Smooth muscle cell (in vitro differentiated cells): ENCODE measurements around the gene LIX1L. TPM values are rescaled to one million over a fixed set of nuclear protein-coding genes. Genes with fewer than 3 reads are reported as not detected.
"Not testable (repeated sequence)": the region's sequence is repeated elsewhere in the genome, so short reads cannot be mapped to it uniquely, and the experiment has no call there.

Experiments
- DNase-seq: peaks from one replicate; lab custom pipeline; 2025; ENCODE audit not compliant: unreplicated experiment; lab: John Stamatoyannopoulos, UW
- H2AFZ ChIP-seq: fragments of 200-600 bp; sonication (generic); 2 replicates; pipeline ENCODE4 v1.6.0; 2016; ENCODE audit warnings: antibody characterized with exemption, low read depth, mild to moderate bottlenecking
- H3F3A ChIP-seq: fragments of 200-600 bp; sonication (generic); 2 replicates; pipeline ENCODE4 v1.6.0; 2017; ENCODE audit warnings: antibody characterized with exemption, low read depth
- H3K27ac ChIP-seq: fragments of 200-600 bp; sonication (generic); 2 replicates; pipeline ENCODE4 v1.5.1; 2016; ENCODE audit warnings: low read depth, mild to moderate bottlenecking
- H3K27me3 ChIP-seq: fragments of 200-600 bp; sonication (generic); 2 replicates; pipeline ENCODE4 v1.6.1; 2016; ENCODE audit warnings: low read depth, mild to moderate bottlenecking
- H3K36me3 ChIP-seq: fragments of 200-600 bp; sonication (generic); 2 replicates; pipeline ENCODE4 v1.5.1; 2016; ENCODE audit warnings: low read depth
- H3K4me1 ChIP-seq: fragments of 200-600 bp; sonication (generic); 2 replicates; pipeline ENCODE4 v1.5.1; 2016; ENCODE audit warnings: low read depth
- H3K4me2 ChIP-seq: fragments of 200-600 bp; sonication (generic); 2 replicates; pipeline ENCODE4 v1.6.0; 2016; ENCODE audit warnings: mild to moderate bottlenecking
- H3K4me3 ChIP-seq: fragments of 200-600 bp; sonication (generic); 2 replicates; pipeline ENCODE4 v1.5.1; 2016; ENCODE audit warnings: mild to moderate bottlenecking
- H3K79me2 ChIP-seq: fragments of 200-600 bp; sonication (generic); 2 replicates; pipeline ENCODE4 v1.6.0; 2016; ENCODE audit warnings: low read depth, mild to moderate bottlenecking
- H3K9ac ChIP-seq: fragments of 200-600 bp; sonication (generic); 2 replicates; pipeline ENCODE4 v1.6.0; 2016; ENCODE audit warnings: low read depth
- H3K9me3 ChIP-seq: fragments of 200-600 bp; sonication (generic); replicated peaks from 2 replicates; pipeline ENCODE4 v1.5.1; 2016; ENCODE audit warnings: low read depth
- H4K20me1 ChIP-seq: fragments of 200-600 bp; sonication (generic); 2 replicates; pipeline ENCODE4 v1.6.0; 2016; ENCODE audit warnings: low read depth
- CTCF ChIP-seq: fragments of 200-600 bp; sonication (generic); IDR thresholded peaks from 2 replicates; pipeline ENCODE4 v1.5.1; 2017; ENCODE audit warnings: borderline replicate concordance, mild to moderate bottlenecking, antibody characterized with exemption; ENCODE audit not compliant: insufficient read depth, poor library complexity, severe bottlenecking
- WGBS: methylation state at CpG from one replicate; pipeline ENCODE4 v1.1.7; 2016; ENCODE audit warnings: low lambda C conversion rate; 5-methylcytosine and 5-hydroxymethylcytosine counted together
- polyA plus RNA-seq: library from polyadenylated mRNA; unstranded; fragments of >200 nt; fragmentation: Nextera tagmentation; extraction: Ambion mirVana; gene quantifications from 2 replicates; pipeline ENCODE4 v1.2.1, GENCODE V29; 2016
- total RNA-seq: library from RNA; depleted of rRNA; stranded (reverse); fragments of >200 nt; gene quantifications from 2 replicates; pipeline ENCODE4 v1.2.3, GENCODE V29; 2014

LIX1L gene
- total and polyA plus RNA-seq, 2 experiments from 2014 or later: 31.1 to 32.7 TPM

GRCh38 chr1:145922266-145922665 lies 35.6 kb downstream of the LIX1L start:
- H3K9ac ChIP-seq: no peak overlapping the region
- H3K4me1 ChIP-seq: peaks cover 20% of the 10 kb centered on the region
- WGBS: 97% methylated on average over 2 of the region's 2 CpGs
- no peak overlapping the region for H2AFZ ChIP-seq
- H3F3A ChIP-seq: no peaks in the 10 kb centered on the region
- H3K4me2 ChIP-seq: no peak overlapping the region
- peaks cover 12% of the 10 kb centered on the region for H3K79me2 ChIP-seq
- no peak overlapping the region for H3K27ac ChIP-seq
- no peaks in the 10 kb centered on the region for H3K36me3 ChIP-seq
- no peaks in the 10 kb centered on the region for H4K20me1 ChIP-seq
- DNase-seq: no peak
- no peaks in the 10 kb centered on the region for H3K27me3 ChIP-seq
- TF ChIP-seq CTCF: no peak
- no peak overlapping the region for H3K4me3 ChIP-seq
- no peaks in the 10 kb centered on the region for H3K9me3 ChIP-seq

- Histone ChIP-seq H3K4me2 (peak overlapping the region; percentile 89), H3K4me1 (peaks cover 15% of the 10 kb centered on the region)
- not testable (repeated sequence) for H4K20me1 ChIP-seq, H3K27ac ChIP-seq, H3K9ac ChIP-seq, H3K79me2 ChIP-seq, H3F3A ChIP-seq, H2AFZ ChIP-seq, H3K4me3 ChIP-seq, H3K27me3 ChIP-seq, H3K36me3 ChIP-seq, DNase-seq, H3K9me3 ChIP-seq
- WGBS: 89% methylated on average over 3 of the region's 4 CpGs
Measured at GRCh38 chr1:145920297-145920696, 37.5 kb downstream of the LIX1L start.

- no peaks in the 10 kb centered on the region for H3K36me3 ChIP-seq
- H3K27me3 ChIP-seq: no peaks in the 10 kb centered on the region
- no peak for DNase-seq
- H3K4me2 ChIP-seq: peak overlapping the region; percentile 89
- H3K4me1 ChIP-seq: peaks cover 15% of the 10 kb centered on the region
- peak overlapping the region; percentile 70 for H3K27ac ChIP-seq
- H3K9me3 ChIP-seq: no peaks in the 10 kb centered on the region
- H3K9ac ChIP-seq: peak overlapping the region; percentile 82
- H3K79me2 ChIP-seq: no peaks in the 10 kb centered on the region
- H4K20me1 ChIP-seq: no peaks in the 10 kb centered on the region
- peak overlapping the region; percentile 78 for H3K4me3 ChIP-seq
- TF ChIP-seq CTCF: no peak
- peak overlapping the region; percentile 93 for H2AFZ ChIP-seq
- WGBS: 8% methylated on average over 33 of the region's 33 CpGs
- no peaks in the 10 kb centered on the region for H3F3A ChIP-seq
Measured at GRCh38 chr1:145918992-145919939, 38.6 kb downstream of the LIX1L start.

GRCh38 chr1:145918144-145918991 lies 39.4 kb downstream of the LIX1L start, which contains the start of gene PEX11B:
TSS of gene PEX11B (minus strand) at chr1:145918717. CDS start at chr1:145918688, 29 bp downstream.
- peak; percentile 82 for DNase-seq
- H3K9me3 ChIP-seq: no peaks in the 10 kb centered on the region
- H3K36me3 ChIP-seq: no peaks in the 10 kb centered on the region
- H3K9ac ChIP-seq: peak within 1 kb of the TSS; percentile 82
- TF ChIP-seq CTCF: no peak
- peaks cover 15% of the 10 kb centered on the region for H3K4me1 ChIP-seq
- peak within 1 kb of the TSS; percentile 93 for H2AFZ ChIP-seq
- H3K4me3 ChIP-seq: peak within 1 kb of the TSS; percentile 78
- H3F3A ChIP-seq: no peaks in the 10 kb centered on the region
- H4K20me1 ChIP-seq: no peaks in the 10 kb centered on the region
- H3K27ac ChIP-seq: peak within 1 kb of the TSS; percentile 70
- peak within 1 kb of the TSS; percentile 89 for H3K4me2 ChIP-seq
- no peaks in the 10 kb centered on the region for H3K27me3 ChIP-seq
- no peaks in the 10 kb centered on the region for H3K79me2 ChIP-seq
- WGBS: 3% methylated on average over 37 of the region's 51 CpGs
